Erythroblast (primary cell): ENCODE data around the gene ANK3.

Experiments
- GATA1 ChIP-seq: IDR thresholded peaks from 2 replicates; pipeline ENCODE4 v1.6.1; 2011; ENCODE audit warnings: low read depth, mild to moderate bottlenecking, control low read depth, low read length, moderate library complexity
- POLR2A ChIP-seq: IDR thresholded peaks from 2 replicates; pipeline ENCODE4 v1.6.1; 2011; ENCODE audit warnings: mild to moderate bottlenecking, low read length

GRCh38 chr10:60288256-60288655 is 101.4 kb downstream of the ANK3 start:
- TF ChIP-seq POLR2A = no peak
- TF ChIP-seq GATA1 = no peak
